Loucy (cell line): ENCODE data around the gene STUB1.

Experiments used
- H2AFZ ChIP-seq: fragments of 200-600 bp; sonication (generic); 2 replicates; pipeline ENCODE4 v1.6.0; 2016; ENCODE audit warnings: antibody characterized with exemption, mild to moderate bottlenecking, low read length, moderate library complexity
- H3F3A ChIP-seq: fragments of 200-600 bp; 2 replicates; pipeline ENCODE4 v1.6.0; 2016; ENCODE audit warnings: antibody characterized with exemption, low read depth, mild to moderate bottlenecking
- H3K27me3 ChIP-seq: fragments of 200-600 bp; sonication (generic); 2 replicates; pipeline ENCODE4 v1.6.1; 2014; ENCODE audit warnings: low read length, mild to moderate bottlenecking; ENCODE audit not compliant: insufficient read depth, poor library complexity, severe bottlenecking
- H3K36me3 ChIP-seq: fragments of 200-600 bp; sonication (generic); 2 replicates; pipeline ENCODE4 v1.6.1; 2016; ENCODE audit warnings: low read length; ENCODE audit not compliant: insufficient read depth
- H3K4me1 ChIP-seq: fragments of 200-600 bp; sonication (generic); 2 replicates; pipeline ENCODE4 v1.5.1; 2014; ENCODE audit warnings: low read length, mild to moderate bottlenecking; ENCODE audit not compliant: insufficient read depth, poor library complexity, severe bottlenecking
- H3K4me2 ChIP-seq: fragments of 200-600 bp; sonication (generic); 2 replicates; pipeline ENCODE4 v1.6.0; 2014; ENCODE audit warnings: antibody characterized with exemption, low read length, low read depth, mild to moderate bottlenecking; ENCODE audit not compliant: poor library complexity, severe bottlenecking
- H3K4me3 ChIP-seq: fragments of 200-600 bp; sonication (generic); 2 replicates; pipeline ENCODE4 v1.5.1; 2014; ENCODE audit warnings: low read length, mild to moderate bottlenecking, mixed read lengths; ENCODE audit not compliant: poor library complexity, severe bottlenecking
- H3K79me2 ChIP-seq: fragments of 200-600 bp; sonication (generic); 2 replicates; pipeline ENCODE4 v1.6.1; 2014; ENCODE audit warnings: low read length; ENCODE audit not compliant: insufficient read depth
- H3K9ac ChIP-seq: fragments of 200-600 bp; sonication (generic); 2 replicates; pipeline ENCODE4 v1.6.0; 2014; ENCODE audit warnings: mild to moderate bottlenecking, low read depth, low read length, moderate library complexity; ENCODE audit not compliant: poor library complexity, severe bottlenecking
- H3K9me2 ChIP-seq: fragments of 200-600 bp; sonication (generic); replicated peaks from 2 replicates; pipeline ENCODE4 v1.6.1; 2016; ENCODE audit warnings: low read depth, low read length, mixed read lengths
- H3K9me3 ChIP-seq: fragments of 200-600 bp; sonication (generic); 2 replicates; pipeline ENCODE4 v1.6.1; 2014; ENCODE audit warnings: mild to moderate bottlenecking, antibody characterized with exemption, low read length, low read depth; ENCODE audit not compliant: insufficient read depth
- H4K20me1 ChIP-seq: fragments of 200-600 bp; sonication (generic); 2 replicates; pipeline ENCODE4 v1.6.0; 2014; ENCODE audit warnings: antibody characterized with exemption, low read length, mild to moderate bottlenecking; ENCODE audit not compliant: insufficient read depth, poor library complexity, severe bottlenecking
- CTCF ChIP-seq: fragments of 200-600 bp; sonication (generic); conservative IDR thresholded peaks from 2 replicates; pipeline ENCODE4 v1.5.1; 2014; ENCODE audit warnings: mild to moderate bottlenecking, antibody characterized with exemption, low read length
- EZH2phosphoT487 ChIP-seq: fragments of 200-600 bp; IDR thresholded peaks from 2 replicates; pipeline ENCODE4 v1.6.1; 2018; ENCODE audit warnings: antibody characterized with exemption, mild to moderate bottlenecking, moderate library complexity, borderline replicate concordance

The STUB1 gene

GRCh38 chr16:678858-679813 lies 1.1 kb upstream of the STUB1 start:
- Histone ChIP-seq H3K4me2 (peak overlapping the region; percentile 66), H3K79me2 (peaks cover 16% of the 10 kb centered on the region; the same call in 1 of the 2 replicates), H3K4me3 (peak overlapping the region; percentile 60), H3F3A (no peaks in the 10 kb centered on the region), H3K9ac (no peak overlapping the region), H4K20me1 (peaks cover 2% of the 10 kb centered on the region), H3K36me3 (no peaks in the 10 kb centered on the region), H3K27me3 (no peaks in the 10 kb centered on the region), H3K9me3 (no peaks in the 10 kb centered on the region), H2AFZ (no peak overlapping the region), H3K4me1 (peaks cover 4% of the 10 kb centered on the region), H3K9me2 (no peaks in the 10 kb centered on the region)
- TF ChIP-seq EZH2phosphoT487 (no peak), CTCF (no peak)

GRCh38 chr16:680625-680945 lies 375 bp downstream of the STUB1 start:
- Histone ChIP-seq H3K79me2 (peaks cover 16% of the 10 kb centered on the region; the same call in 1 of the 2 replicates), H3F3A (no peaks in the 10 kb centered on the region), H3K27me3 (no peaks in the 10 kb centered on the region), H3K9me2 (no peaks in the 10 kb centered on the region), H3K4me1 (peaks cover 4% of the 10 kb centered on the region), H4K20me1 (peaks cover 2% of the 10 kb centered on the region), H3K9me3 (no peaks in the 10 kb centered on the region), H3K36me3 (no peaks in the 10 kb centered on the region), H3K4me3 (peak overlapping the region; percentile 82), H2AFZ (no peak overlapping the region), H3K4me2 (peak overlapping the region; percentile 73), H3K9ac (peak overlapping the region; percentile 76)
- TF ChIP-seq CTCF (no peak), EZH2phosphoT487 (no peak)

GRCh38 chr16:680967-681745 lies 946 bp downstream of the STUB1 start:
- peaks cover 2% of the 10 kb centered on the region for H4K20me1 ChIP-seq
- H3K4me1 ChIP-seq = peaks cover 4% of the 10 kb centered on the region
- no peak overlapping the region for H2AFZ ChIP-seq
- H3K4me3 ChIP-seq = peak overlapping the region; percentile 82
- no peaks in the 10 kb centered on the region for H3K27me3 ChIP-seq
- H3K79me2 ChIP-seq = peaks cover 16% of the 10 kb centered on the region; the same call in 1 of the 2 replicates
- no peaks in the 10 kb centered on the region for H3K9me3 ChIP-seq
- H3K36me3 ChIP-seq = no peaks in the 10 kb centered on the region
- no peaks in the 10 kb centered on the region for H3K9me2 ChIP-seq
- H3F3A ChIP-seq = no peaks in the 10 kb centered on the region
- H3K9ac ChIP-seq = peak overlapping the region; percentile 76
- TF ChIP-seq EZH2phosphoT487 = no peak
- TF ChIP-seq CTCF = no peak
- peak overlapping the region; percentile 73 for H3K4me2 ChIP-seq
